GM13976 (cell line): ENCODE data around the gene ADIPOQ.
"Not testable (repeated sequence)": the region's sequence is repeated elsewhere in the genome, so short reads cannot be mapped to it uniquely, and the experiment has no call there.

Experiments used
- DNase-seq: peaks from one replicate; pipeline ENCODE4 v3.0.0; 2012; ENCODE audit warnings: low spot score
- CTCF ChIP-seq: IDR thresholded peaks from 2 replicates; pipeline ENCODE4 v1.5.1; 2012; ENCODE audit warnings: borderline replicate concordance, mild to moderate bottlenecking; ENCODE audit not compliant: insufficient read depth; ENCODE audit errors: extremely low read depth, missing control alignments, control extremely low read depth
- in situ Hi-C: fragments of 300-500 bp; cut with MboI; formaldehyde crosslinking; loops from one replicate; pipeline ENCODE4 v1.12.0; 2022; ENCODE audit warnings: low sequenced_read_pairs, mixed read lengths, inconsistent platforms; ENCODE audit not compliant: unreplicated experiment

The ADIPOQ gene

DNA sequence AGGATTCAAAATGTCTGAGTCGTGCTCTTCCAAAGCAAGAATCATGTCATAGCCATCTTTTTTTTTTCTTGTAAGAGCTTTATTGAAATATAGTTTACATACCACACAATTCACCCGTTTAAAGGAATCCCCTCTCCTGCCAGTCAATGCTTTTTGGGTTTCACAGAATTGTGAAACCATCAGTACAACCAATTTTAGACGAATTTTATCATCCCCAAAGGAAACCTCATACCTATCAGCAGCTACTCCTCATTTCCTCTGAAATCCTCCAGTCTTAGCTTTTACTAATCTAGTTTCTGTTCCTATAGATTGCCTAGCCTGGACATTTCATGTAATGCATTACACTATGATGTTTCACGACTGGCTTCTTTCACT is 39.6 kb downstream of the ADIPOQ start:
- in situ Hi-C loops: no loop called here
- no peak for TF ChIP-seq CTCF
- no peak for DNase-seq

GRCh38 chr3:186882881-186883685 is 40.6 kb downstream of the ADIPOQ start:
- in situ Hi-C loops: no loop called here
- DNase-seq: no peak
- no peak for TF ChIP-seq CTCF

DNA sequence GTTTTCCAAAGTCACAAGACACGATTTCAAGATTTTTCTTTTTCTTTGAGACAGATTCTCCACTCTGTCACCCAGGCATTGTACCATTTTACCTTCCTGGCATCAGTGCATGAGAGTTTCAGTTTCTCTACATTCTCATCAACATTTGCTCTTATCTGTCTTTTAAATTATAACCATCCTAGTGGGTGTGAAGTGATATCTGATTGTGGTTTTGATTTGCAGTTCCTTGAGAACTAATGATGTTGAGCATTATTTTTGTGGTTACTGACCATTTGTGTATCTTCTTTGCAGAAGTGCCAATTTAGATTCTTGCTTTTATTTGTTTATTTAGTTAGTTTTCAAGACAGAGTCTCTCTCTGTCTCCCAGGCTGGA is 41.2 kb downstream of the ADIPOQ start:
- DNase-seq: no peak
- in situ Hi-C loops: no loop called here
- no peak for TF ChIP-seq CTCF

DNA sequence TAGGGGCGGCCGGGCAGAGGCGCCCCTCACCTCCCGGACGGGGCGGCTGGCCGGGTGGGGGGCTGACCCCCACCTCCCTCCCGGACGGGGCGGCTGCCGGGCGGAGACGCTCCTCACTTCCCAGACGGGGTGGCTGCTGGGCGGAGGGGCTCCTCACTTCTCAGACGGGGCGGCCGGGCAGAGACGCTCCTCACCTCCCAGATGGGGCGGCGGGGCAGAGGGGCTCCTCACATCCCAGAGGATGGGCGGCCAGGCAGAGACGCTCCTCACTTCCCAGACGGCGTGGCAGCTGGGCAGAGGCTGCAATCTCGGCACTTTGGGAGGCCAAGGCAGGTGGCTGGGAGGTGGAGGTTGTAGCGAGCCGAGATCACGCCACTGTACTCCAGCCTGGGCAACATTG is 42.4 kb downstream of the ADIPOQ start:
- in situ Hi-C loops, DNase-seq: not testable (repeated sequence)

GRCh38 chr3:186886202-186886981 is 43.9 kb downstream of the ADIPOQ start:
- DNase-seq: no peak
- TF ChIP-seq CTCF: no peak
- in situ Hi-C loops: no loop called here

- DNase-seq, in situ Hi-C loops: not testable (repeated sequence)
Observed at GRCh38 chr3:186887507-186887938, 45.0 kb downstream of the ADIPOQ start.

- in situ Hi-C loops: no loop called here
- TF ChIP-seq CTCF: no peak
- DNase-seq: no peak
Observed at GRCh38 chr3:186888569-186888968, 46.1 kb downstream of the ADIPOQ start.

GRCh38 chr3:186889698-186890097 is 47.2 kb downstream of the ADIPOQ start:
- DNase-seq, in situ Hi-C loops: not testable (repeated sequence)
